GM19328 (cell line): Measurements from ENCODE around the gene RFTN1.

Source experiments
- ATAC-seq: cut with Tn5 transposase; IDR thresholded peaks from one replicate; pipeline ENCODE4 v1.9.1; 2021; ENCODE audit warnings: mild to moderate bottlenecking, moderate library complexity; ENCODE audit not compliant: unreplicated experiment

RFTN1 gene

GRCh38 chr3:16335772-16336645, 177.5 kb downstream of the RFTN1 start:
- no peak for ATAC-seq

- no peak for ATAC-seq
These were observed 178.2 kb downstream of the RFTN1 start for GRCh38 chr3:16335333-16335732.

DNA sequence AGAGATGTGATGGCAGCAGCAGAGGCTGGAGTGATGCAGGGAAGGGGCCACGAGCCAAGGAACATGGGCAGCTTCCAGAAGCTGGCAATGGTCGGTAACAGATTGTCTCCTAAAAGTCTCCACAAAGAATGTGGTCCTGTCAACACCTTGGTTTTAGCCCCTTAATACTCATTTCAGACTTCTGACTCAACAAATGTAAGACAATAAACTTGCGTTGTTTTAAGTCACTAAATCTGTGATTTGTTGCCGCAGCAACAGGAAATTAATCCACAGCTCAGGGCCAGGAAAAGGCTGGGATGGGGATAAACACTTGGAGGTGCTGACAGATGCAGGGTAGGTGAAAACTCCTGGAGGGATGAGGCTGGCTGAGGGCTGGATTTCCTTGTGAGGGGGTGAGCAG, 178.6 kb downstream of the RFTN1 start:
- no peak for ATAC-seq

DNA sequence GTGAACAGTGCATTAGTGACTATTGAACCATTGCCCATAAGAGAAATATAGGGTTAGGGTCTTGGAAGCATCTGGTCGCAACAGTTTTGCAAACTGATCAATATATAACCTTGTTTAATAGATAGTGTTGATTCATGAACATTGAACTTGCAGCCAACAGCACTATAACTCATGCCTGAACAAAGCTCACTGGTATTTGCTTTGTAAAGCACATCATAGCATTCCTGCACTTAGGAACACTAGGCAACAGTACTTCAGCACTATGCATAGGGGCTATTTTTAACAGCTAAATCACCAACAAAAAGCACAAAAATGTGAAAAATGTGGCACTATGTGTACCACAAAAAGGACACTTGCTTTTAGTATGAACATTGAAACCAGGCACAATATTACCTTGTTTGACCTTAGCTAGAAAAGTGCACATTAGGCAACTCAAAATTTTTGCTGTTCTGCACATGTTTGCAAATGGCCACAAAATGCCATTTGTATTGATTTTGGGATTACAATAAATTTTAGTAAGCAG, 180.5 kb downstream of the RFTN1 start:
- ATAC-seq = no peak

DNA sequence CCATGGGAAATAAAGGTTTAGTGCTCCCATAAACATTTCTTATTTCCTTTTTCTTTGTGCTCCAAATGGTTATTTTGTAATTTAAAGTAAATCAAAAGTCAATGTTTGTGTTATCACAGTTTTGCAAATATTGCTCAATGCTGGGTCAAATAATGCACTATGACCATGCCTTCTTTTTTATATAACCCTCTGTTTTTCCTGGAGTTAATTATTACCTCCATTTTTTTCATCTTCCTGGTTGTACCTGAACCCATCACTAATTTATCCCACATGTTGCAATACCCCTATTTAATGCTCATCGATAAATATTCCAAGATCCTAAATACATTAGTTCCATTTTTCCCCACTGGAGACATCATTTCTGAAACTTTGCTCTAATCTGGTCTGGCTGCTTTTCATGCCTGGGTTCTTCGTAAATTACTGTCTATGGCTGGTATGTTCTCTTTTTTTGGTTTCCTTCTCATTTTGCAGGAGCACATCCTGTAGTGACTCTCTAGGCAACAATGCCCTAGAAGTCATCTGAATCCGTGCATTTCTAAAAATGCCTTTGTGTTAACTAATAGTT, 182.1 kb downstream of the RFTN1 start:
- no peak for ATAC-seq

- ATAC-seq = no peak
These were observed 183.1 kb downstream of the RFTN1 start for GRCh38 chr3:16330351-16330750.

GRCh38 chr3:16329826-16330129, 183.7 kb downstream of the RFTN1 start:
- ATAC-seq = no peak

DNA sequence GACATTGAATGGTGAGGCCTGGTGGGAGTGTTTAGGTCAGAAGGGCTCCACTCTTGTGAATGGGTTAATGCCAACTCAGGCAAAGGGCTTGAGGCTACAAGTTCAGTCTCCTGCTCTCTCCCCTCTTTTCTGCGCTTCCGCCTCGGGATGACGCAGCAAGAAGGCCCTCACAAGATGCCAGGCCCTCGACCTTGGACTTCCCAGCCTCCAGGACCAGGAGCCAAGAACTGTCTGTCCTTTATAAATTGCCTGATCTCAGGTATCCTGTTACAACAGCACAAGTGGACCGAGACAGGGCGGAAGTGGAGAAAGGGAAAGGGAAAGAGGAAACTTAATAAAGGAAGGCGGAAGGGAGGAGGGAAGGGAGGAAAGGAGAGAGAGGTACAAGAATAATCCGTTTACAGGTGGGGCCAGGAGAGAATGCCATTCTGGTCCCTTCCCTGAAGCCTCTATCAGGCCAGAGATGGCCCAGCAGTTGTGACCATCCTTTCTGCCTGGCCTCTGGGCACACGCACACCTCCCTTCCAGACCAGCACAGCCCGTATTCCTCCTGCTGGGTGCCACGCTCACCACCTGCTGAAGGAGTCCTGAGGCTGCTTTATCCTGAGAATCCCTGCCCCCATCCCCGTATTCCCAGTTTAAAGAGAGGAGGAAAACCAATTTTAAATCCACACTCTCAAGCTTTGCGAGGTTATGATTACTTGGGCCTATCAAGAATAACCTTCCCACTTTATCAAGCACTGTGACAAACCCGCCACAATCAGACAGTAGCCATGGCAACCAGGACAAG, 184.3 kb downstream of the RFTN1 start:
- ATAC-seq = no peak

DNA sequence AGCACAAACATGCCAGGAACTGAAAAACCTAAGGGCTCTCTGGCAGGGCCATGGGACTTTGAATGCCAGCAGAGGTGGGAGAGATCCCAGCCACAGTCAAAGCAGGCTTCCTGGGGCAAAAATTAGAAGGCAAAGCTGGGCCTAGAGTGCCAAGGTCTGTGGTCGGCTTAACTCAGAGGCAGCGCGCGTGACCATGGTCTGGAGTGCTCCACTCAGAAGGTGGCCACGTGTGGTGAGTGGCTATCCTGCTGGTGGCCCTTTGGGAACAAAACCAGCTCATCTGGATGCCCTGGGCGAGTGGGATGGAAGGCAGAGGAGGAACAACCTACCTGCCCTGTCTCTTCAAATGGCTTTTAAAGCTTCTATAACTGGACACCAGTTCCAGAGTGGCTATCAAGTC, 185.4 kb downstream of the RFTN1 start:
- no peak for ATAC-seq

DNA sequence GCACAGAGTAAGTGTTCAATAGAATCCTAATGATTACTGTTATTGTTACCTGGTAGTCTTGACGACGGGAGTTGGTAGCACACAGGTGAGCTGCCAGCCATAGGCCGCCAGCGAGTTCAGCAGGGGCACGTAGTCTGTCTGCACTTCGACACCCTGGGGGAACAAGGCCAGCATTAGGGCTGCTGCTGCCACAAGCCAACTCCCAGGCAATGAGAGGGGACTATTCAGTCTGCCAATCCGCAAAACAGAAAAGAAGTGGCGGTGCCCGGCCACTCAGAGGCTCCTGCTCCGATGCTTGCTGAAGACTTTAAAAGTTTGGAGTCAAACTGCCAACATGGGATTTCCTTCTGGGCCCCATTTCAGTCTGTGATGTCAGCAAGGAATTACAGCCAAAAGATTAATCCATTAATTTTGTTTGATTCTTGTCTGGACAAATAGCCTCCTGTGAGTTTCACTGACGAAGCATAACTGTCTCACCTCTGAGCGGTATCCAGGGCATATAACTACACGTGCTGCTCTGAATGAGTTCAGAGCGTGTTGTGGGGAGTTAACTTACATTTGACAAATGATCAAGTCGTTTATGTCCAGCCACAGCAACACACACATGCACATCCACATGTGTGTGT, 186.7 kb downstream of the RFTN1 start:
- ATAC-seq = no peak

DNA sequence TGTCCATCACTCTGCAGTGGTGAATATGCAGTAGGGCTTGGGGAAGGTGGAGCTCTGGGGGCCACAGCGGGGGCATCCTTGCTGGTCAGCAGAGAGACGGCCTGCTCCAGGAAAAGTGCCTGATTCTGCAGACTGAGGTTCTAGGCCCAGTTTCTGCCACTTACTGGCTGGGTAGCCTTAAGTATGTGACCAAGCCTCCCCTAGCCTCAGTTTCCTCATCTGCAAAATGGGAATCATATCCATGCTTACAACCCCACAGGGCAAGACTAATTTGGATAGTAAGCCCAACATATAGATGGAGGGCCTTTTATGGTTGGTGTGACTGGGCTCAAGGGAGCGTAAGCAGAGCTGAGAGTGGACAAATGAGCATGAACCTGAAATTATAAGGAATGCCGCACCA, 187.6 kb downstream of the RFTN1 start:
- ATAC-seq = no peak

- no peak for ATAC-seq
These were observed 189.8 kb downstream of the RFTN1 start for GRCh38 chr3:16323737-16324136.

DNA sequence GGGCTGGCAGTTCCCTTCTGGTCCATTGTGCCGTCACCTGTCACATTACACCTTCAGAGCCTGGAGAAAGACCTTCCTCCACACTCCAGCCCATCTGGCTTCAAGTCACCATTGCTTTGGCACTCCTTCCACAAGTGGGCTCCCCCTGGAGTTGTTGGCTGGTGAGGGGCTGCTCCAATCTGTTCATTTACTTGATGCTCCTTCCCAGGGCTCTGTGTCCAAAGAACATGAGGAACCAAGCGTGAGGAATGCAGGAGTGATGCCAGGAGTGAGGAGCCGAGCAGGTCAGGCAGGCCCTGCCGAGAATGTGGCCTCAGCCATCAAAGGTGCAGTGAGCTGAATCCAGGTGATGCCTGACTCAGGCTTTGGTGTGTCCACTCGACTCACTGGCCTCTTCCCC, 191.3 kb downstream of the RFTN1 start:
- ATAC-seq = no peak

DNA sequence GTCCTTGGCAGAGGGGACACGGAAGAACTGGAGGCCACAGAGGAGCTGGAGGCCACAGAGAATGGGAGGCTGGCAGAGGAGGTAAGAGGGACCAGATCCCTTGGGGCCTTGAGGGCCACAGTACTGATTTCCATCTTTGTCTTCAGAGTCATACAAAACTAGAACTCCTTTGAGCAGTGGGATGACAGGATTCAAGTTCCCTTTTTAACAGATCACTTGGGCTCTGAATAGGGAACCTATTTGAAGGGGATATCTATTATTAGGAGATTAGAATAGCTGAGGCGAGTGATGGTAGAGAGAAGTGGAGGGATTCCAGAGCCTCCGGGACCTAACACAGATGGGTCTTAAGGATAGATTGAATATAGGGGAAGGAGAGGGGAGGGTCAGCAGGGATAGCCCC, 192.8 kb downstream of the RFTN1 start:
- no peak for ATAC-seq

GRCh38 chr3:16319723-16320122, 193.8 kb downstream of the RFTN1 start:
- ATAC-seq = no peak

DNA sequence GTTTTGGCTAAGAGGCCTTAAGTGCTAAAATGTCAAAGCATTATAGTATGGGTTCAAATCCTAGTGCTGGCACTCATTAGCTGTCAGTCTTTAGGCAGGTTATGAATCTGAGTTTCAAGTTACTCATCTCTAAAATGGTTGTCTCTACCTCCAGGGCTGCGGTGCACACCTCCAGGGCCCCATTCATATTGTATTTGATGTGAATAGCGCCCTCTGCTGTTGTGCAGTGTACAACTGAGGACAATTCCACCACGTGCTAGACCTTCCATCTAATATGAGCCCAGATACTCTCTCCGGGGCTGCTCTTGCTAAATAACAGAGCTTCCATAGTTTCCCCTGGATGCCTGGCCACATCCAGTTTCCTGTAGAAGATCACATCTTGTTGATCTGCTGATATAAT, 194.2 kb downstream of the RFTN1 start:
- ATAC-seq = no peak

- ATAC-seq = no peak
These were observed 195.3 kb downstream of the RFTN1 start for GRCh38 chr3:16318176-16318575.

- ATAC-seq = no peak
These were observed 195.9 kb downstream of the RFTN1 start for GRCh38 chr3:16317561-16317945.

- ATAC-seq = no peak
These were observed 196.5 kb downstream of the RFTN1 start for GRCh38 chr3:16316847-16317560.

- no peak for ATAC-seq
These were observed 197.1 kb downstream of the RFTN1 start for GRCh38 chr3:16316396-16316795.

DNA sequence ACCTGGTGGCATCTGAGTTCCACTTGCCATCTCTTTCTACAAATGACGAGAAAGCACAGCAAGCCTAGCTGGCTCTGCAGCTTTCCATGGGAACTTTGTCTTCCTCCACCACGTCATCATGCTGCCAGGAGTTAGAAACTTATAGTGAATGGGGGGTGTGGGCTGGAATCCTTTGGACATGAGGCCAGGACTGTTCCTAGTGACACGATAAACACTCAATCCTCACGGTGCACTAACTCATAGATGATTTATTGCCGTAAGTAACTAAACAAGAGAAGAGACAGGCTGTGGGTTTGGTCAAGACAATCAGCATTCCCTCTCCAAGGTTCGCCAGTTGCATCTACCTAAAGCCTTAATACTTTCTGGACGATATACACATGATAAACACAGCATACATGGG, 197.9 kb downstream of the RFTN1 start:
- no peak for ATAC-seq
